ENCODE measurements around the gene MYO5A. TPM values are rescaled to one million over a fixed set of nuclear protein-coding genes. Genes with fewer than 3 reads are reported as not detected.

Gene MYO5A
- total RNA-seq, 4 donors from 2014 or later: 10.3 to 26.0 (median 22.7) TPM

- no peak for DNase-seq
- Histone ChIP-seq H3K9me3 (no peaks in the 10 kb centered on the region), H3K27me3 (no peaks in the 10 kb centered on the region), H3K4me1 (no peaks in the 10 kb centered on the region), H3K4me3 (no peak overlapping the region), H3K36me3 (no peaks in the 10 kb centered on the region), H3K27ac (no peak overlapping the region)
- TF ChIP-seq CTCF (IDR thresholded peaks at IDR 0.05) (no peak), POLR2A (IDR thresholded peaks at IDR 0.05) (no peak)
- intact Hi-C loops (cut with DNase I; ENCODE audit: low total_unique reads): no loop called here
Measured at GRCh38 chr15:52308446-52309153, 220.1 kb downstream of the MYO5A start.

- intact Hi-C loops (cut with DNase I; ENCODE audit: low total_unique reads): no loop called here
- no peak overlapping the region for H3K27ac ChIP-seq
- H3K4me3 ChIP-seq: no peak overlapping the region
- no peaks in the 10 kb centered on the region for H3K4me1 ChIP-seq
- no peaks in the 10 kb centered on the region for H3K9me3 ChIP-seq
- H3K36me3 ChIP-seq: no peaks in the 10 kb centered on the region
- no peak for TF ChIP-seq POLR2A (IDR thresholded peaks at IDR 0.05)
- no peak for TF ChIP-seq CTCF (IDR thresholded peaks at IDR 0.05)
- no peaks in the 10 kb centered on the region for H3K27me3 ChIP-seq
- DNase-seq: no peak
Measured at GRCh38 chr15:52307847-52308246, 220.8 kb downstream of the MYO5A start.

- TF ChIP-seq CTCF (IDR thresholded peaks at IDR 0.05) (no peak), POLR2A (IDR thresholded peaks at IDR 0.05) (no peak)
- Histone ChIP-seq H3K9me3 (no peaks in the 10 kb centered on the region), H3K4me1 (no peaks in the 10 kb centered on the region), H3K36me3 (no peaks in the 10 kb centered on the region), H3K27me3 (no peaks in the 10 kb centered on the region), H3K27ac (no peak overlapping the region), H3K4me3 (no peak overlapping the region)
- intact Hi-C loops (cut with DNase I; ENCODE audit: low total_unique reads): no loop called here
- DNase-seq: no peak
Measured at GRCh38 chr15:52306270-52306669, 222.4 kb downstream of the MYO5A start.

GRCh38 chr15:52303093-52303772 is 225.4 kb downstream of the MYO5A start:
- no peaks in the 10 kb centered on the region for H3K27me3 ChIP-seq

More at GRCh38 chr15:52303093-52303772, 225.4 kb downstream of the MYO5A start:
- TF ChIP-seq POLR2A (IDR thresholded peaks at IDR 0.05) (no peak), CTCF (IDR thresholded peaks at IDR 0.05) (no peak)
- no peak for DNase-seq
- H3K4me1 ChIP-seq: no peaks in the 10 kb centered on the region
- H3K9me3 ChIP-seq: no peaks in the 10 kb centered on the region
- no peak overlapping the region for H3K4me3 ChIP-seq
- no peaks in the 10 kb centered on the region for H3K36me3 ChIP-seq
- no peak overlapping the region for H3K27ac ChIP-seq
- intact Hi-C loops (cut with DNase I; ENCODE audit: low total_unique reads): no loop called here
